ENCODE data around the gene RB1.
"Not testable (repeated sequence)": the region's sequence is repeated elsewhere in the genome, so short reads cannot be mapped to it uniquely, and the experiment has no call there.

The RB1 gene

DNA sequence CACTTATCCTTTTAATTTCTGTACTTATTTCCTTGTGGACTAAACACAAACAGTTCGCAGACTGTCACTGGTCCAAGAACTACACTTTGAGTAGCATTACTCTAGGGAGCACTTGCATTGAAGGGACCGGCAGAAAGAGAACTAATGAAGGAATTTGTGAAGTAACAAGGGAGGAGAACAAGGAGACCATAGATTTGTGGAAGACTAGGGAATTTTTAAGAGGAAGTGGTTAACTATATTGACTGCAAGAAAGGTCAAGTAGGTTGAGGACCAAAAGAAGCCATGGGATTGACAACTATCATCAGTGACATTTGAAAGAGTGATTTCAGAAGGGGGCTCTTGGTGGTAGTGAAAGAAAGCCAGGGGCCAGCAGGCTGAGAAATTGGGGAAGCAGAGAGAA, 4.0 kb upstream of the RB1 start:
- DNase-seq, result no peak

DNA sequence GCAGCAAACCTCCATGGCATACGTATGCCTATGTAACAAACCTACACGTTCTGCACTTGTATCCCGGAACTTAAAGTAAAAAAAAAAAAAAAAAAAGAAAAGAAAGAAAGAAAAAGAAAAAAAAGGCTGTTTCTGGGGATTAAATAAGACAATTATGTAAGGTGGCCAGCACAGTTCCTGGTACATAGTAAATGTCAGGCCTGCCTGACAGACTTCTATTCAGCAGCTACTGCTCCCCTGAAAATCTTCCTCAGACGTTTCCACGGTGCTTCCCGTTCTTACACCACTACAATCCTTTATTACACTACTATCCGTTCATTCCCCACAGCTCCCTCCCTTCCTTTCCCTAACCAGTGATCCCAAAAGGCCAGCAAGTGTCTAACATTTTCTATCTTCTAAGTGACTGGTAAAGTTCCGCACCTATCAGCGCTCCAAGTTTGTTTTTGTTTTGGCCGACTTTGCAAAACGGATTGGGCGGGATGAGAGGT, 636 bp upstream of the RB1 start:
- DNase-seq, result no peak

DNA sequence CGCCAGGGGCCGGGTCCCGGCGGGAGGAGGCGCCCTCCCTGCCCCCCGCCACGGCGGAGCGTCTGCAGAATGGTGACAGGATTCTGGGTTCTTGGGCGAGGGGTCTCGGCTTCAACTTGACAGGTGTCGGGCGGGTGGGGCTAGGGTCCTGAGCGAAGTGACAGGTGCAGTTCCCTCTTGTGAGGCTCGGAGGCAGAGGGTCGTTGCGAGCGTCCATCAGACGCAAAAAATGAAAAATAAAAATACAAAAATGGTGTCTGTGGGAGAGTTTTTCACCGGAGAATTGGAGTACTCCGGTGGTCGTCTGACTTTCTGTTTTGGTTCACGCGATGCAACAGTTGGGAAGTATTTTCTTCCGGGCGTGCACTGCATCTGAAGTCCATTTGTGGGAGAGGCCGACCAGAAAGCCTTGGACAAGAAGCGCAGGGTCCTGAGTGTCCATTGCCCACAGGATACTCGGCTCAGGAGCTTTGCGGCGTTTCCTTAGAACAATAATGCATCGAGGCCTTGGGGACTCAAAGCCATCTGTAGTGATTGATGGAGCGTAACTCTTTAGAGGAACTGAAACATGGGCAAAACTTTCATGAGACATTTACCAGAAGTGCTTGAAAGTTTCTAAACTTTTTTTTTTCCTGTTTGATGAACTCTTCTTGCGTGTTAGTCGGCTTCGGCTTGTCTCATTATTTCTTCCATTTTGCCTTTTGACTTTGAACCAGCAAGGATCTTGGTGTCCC, 759 bp downstream of the RB1 start:
- peak; percentile 52 to 73 for DNase-seq

- no peak for DNase-seq
These were observed 7.7 kb downstream of the RB1 start for GRCh38 chr13:48311223-48311622.

DNA sequence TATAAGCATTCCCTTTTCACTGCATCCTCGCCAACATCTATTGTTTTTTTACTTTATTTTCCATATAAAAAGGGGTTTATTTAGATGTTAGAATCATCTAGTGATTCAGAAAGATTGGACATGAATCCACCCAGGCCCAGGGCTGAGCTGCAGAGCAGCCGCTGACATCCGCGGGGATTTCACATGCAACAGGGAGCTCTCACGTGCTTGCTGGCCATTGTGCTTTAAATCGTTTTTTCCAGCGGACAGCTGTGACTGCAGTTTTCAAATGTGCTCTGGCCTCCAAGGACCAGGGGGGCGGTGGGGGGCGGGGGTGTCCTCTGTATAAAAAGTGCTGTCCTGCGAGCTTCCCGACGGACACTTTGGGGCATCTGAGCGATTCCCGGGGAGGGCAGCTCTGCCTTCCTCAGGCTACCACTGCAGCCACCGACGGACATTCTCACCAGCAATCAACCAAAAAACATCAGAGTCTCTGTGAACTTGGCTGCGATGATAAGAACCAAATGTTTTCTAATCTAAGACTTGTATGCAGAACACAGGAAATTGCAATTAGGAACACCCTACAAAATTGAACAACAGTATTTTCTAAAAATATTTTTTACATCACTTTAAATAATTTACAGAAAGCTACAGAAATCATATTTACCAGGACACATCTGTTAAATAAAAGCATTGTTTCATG, 12.6 kb downstream of the RB1 start:
- DNase-seq, result no peak

DNA sequence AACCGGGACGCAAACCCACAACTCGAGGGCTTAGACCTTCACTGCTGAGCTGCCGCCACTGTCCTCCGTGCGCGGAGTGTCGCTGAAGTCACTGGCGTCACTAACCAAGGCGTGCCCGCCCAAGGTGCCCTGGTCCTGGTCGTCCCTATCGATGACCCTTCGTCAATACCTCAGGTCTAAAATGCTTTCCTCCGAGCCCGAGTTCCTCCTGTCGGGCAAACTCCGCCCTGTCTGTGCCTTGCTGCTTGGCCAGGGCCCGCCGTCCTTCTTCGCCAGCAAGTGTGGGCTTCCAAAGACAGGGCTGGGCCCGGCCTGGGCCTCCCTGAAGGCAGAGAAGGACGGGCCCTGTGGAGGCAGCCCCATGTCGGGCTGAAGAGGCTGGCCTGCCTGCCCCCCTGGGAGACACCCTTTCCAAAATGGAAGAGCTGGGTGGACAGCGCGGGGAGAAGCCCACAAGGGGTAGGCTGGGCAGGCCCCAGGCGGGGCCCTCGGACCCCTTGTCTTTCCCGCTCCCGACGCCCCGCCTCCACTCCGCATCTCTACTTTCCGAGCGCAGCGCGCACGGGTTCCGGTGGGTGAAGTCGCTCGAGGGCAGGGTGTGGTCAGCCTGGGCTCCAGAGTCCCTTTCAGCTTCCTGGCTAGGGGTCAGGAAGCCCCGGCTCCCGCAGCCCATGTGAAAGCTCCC, 13.4 kb downstream of the RB1 start:
- no peak for DNase-seq

- DNase-seq, result no peak
These were observed 14.2 kb downstream of the RB1 start for GRCh38 chr13:48317511-48318376.

GRCh38 chr13:48318377-48318811, 14.8 kb downstream of the RB1 start:
- no peak for DNase-seq

- peak in 1 of 2 donors; percentile 22 for DNase-seq
These were observed 15.4 kb downstream of the RB1 start for GRCh38 chr13:48318821-48319511.

- DNase-seq, result no peak
These were observed 16.2 kb downstream of the RB1 start for GRCh38 chr13:48319531-48320398.

GRCh38 chr13:48320399-48320790, 16.8 kb downstream of the RB1 start:
- no peak for DNase-seq

- DNase-seq, result no peak
These were observed 17.4 kb downstream of the RB1 start for GRCh38 chr13:48320891-48321510.

- DNase-seq, result no peak
These were observed 18.7 kb downstream of the RB1 start for GRCh38 chr13:48322294-48322693.

DNA sequence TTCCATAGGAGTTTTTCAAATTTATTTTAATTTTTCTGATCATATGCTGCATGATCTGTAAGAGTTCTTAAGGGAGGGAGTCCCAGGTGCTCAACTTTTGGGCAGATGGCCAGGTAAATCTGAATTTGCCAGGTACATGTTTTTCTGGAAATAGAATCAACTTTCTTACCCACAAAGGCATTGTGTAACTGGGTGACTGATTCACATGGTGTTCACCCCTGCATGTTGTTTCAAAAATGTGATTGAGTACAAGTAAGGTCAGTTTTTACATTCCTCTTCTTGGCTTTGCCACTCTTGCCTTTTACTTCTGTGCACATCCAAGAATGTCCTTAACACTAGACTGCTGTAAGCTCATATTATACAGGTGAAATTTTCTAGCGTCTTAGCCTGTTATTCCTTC, 30.4 kb downstream of the RB1 start:
- no peak for DNase-seq

DNA sequence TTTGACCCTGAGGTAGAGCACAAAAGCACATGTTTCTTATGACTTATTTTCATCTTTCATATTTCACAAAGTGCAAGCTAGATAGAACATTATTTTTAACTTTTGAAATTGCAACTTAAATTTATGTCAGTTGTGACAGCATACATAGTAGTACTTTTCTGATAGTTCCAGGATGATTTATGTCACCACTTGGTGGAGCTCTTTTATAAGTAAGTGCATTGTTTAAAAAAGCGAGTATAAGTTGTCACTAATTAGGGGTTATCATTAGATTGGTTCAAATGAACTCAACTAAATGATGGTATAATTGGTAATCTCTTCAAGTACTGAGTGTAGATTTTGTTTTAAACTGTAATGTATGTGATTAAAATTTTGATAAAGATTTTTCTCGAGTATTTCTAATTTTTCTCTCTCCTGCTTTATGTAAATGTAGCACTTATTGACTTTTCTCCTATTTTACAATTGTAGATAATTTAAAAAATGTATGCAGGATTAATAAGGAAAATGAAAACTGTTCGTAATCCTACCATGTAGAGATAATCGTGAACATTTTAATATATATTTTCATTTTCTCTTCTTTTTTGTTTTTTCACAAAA, 31.1 kb downstream of the RB1 start:
- DNase-seq, result peak in 1 of 2 donors; percentile 73

DNA sequence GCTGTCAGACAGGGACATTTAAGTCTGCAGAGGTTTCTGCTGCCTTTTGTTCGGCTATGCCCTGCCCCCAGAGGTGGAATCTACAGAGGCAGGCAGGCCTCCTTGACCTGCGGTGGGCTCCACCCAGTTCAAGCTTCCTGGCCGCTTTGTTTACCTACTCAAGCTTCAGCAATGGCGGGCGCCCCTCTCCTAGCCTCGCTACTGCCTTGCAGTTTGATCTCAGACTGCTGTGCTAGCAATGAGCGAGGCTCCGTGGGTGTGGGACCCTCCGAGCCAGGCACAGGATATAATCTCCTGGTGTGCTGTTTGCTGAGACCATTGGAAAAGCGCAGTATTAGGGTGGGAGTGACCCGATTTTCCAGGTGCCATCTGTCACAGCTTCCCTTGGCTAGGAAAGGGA, 35.6 kb downstream of the RB1 start:
- DNase-seq, result not testable (repeated sequence)

DNA sequence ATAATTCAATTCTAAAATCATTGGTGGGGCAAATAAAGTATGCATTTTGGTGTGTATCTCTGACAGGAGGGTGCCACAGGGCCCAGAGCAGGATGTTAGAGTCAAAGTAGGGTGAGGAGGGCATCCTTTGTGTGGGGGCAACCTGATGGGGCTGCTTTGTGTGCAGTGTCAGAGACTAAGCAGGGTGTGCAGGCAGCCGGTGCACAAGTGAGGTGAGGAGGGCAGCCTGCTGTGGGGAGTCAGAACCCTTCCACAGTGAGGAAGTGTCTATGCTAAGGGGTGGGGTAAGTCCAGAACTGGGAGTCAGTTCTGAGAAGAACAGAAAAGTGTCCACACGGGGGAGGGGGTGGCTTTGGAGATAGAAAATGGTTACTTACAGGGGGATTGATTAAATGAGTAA, 40.7 kb downstream of the RB1 start:
- no peak for DNase-seq

DNA sequence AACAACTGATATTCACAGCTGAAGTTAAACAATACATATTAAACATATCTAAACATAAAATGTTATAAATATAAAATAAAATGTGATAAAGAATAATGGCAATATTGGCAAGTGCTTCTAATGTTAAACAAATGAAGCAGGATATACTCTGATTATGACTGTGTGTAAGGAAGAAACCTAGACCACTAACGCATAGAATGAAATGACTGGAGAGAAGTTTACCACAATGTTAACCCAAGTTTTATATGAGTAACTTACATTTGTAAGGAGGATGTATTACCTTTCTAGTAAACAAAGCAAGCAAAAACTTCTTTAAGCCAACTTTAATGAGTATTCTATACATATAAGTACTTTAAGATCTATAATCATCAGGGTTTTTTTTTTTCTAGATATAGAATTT, 43.0 kb downstream of the RB1 start:
- DNase-seq, result no peak

DNA sequence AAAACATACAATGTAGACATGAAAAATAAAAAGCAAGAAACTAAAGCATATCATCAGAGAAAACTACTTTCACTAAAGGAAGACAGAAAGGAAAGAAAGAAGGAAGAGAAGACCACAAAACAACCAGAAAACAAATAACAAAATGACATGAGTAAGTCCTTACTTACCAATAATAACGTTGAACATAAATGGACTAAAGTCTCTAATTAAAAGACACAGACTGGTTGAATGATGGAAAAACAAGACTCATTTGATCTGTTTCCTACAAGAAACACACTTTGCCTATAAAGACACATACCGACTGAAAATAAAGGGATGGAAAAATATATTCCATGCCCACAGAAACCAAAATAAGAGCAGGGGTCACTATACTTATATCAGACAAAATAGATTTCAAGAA, 46.0 kb downstream of the RB1 start:
- no peak for DNase-seq

GRCh38 chr13:48353590-48353989, 50.0 kb downstream of the RB1 start:
- no peak for DNase-seq

Measured in CD4-positive, alpha-beta T cell treated with Interleukin-4 for 1 hour (primary cell).